Prostate gland (tissue), 2 donors: Measurements from ENCODE around the gene LHPP.

Source experiments
- POLR2A ChIP-seq: fragments of 450-650 bp; IDR thresholded peaks from one replicate; pipeline ENCODE4 v1.6.1; 2016; ENCODE audit warnings: antibody characterized with exemption, mild to moderate bottlenecking
- TF ChIP-seq, protein P1 (sequence below), 4 experiments: fragments of 200-600 bp in 2 of 4; fragments of 450-650 bp in 2 of 4; sonication (generic) in 2 of 4; IDR thresholded peaks; 1 replicate in 3 of 4; 2 replicates in 1 of 4; pipeline ENCODE4 v1.5.1; 2016 to 2019; ENCODE audit warnings: antibody characterized with exemption in 4 of 4, mild to moderate bottlenecking in 2 of 4, moderate library complexity in 2 of 4

DNA sequence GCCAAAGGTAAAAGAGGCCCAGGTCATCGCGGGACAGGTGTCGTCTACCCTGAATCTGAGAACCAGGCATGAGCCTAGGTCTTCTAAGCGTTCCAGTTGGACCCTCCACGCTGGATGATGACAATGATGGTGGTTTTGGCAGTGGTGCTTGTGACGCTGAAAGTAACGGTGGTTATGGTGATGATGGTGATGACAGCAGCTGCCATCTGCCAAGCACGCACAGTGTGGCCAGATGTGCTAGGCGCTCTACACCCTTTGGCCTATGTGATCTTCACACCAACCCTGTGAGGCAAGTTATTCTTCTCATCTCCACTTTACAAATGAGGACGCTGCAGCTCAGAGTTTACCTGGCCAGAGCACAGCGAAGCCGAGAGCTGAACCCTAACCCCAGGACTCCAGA lies 188.6 kb downstream of the LHPP start:
- TF ChIP-seq, protein P1, sequence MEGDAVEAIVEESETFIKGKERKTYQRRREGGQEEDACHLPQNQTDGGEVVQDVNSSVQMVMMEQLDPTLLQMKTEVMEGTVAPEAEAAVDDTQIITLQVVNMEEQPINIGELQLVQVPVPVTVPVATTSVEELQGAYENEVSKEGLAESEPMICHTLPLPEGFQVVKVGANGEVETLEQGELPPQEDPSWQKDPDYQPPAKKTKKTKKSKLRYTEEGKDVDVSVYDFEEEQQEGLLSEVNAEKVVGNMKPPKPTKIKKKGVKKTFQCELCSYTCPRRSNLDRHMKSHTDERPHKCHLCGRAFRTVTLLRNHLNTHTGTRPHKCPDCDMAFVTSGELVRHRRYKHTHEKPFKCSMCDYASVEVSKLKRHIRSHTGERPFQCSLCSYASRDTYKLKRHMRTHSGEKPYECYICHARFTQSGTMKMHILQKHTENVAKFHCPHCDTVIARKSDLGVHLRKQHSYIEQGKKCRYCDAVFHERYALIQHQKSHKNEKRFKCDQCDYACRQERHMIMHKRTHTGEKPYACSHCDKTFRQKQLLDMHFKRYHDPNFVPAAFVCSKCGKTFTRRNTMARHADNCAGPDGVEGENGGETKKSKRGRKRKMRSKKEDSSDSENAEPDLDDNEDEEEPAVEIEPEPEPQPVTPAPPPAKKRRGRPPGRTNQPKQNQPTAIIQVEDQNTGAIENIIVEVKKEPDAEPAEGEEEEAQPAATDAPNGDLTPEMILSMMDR (IDR thresholded peaks at IDR 0.05) = no peak
- TF ChIP-seq POLR2A = no peak
